SK-N-SH treated with all-trans-retinoic acid at 6 μM for 48 hours (cell line): ENCODE data around the gene NT5C.

ENCODE experiments used
- ATAC-seq: fragments of 200-7000 bp; cut with Tn5 transposase; 3 replicates; pipeline ENCODE4 v1.9.1; 2020; ENCODE audit warnings: mild to moderate bottlenecking, moderate library complexity
- ARNTL ChIP-seq: fragments of 450-650 bp; formaldehyde crosslinking; IDR thresholded peaks from 2 replicates; pipeline ENCODE4 v1.5.0; 2020; ENCODE audit warnings: low read depth, mild to moderate bottlenecking, moderate library complexity, borderline replicate concordance
- BACH2 ChIP-seq: fragments of 250-450 bp; sonication (Bioruptor Pico); IDR thresholded peaks from 2 replicates; pipeline ENCODE4 v1.9.0; 2021; ENCODE audit warnings: mild to moderate bottlenecking, borderline replicate concordance
- GLIS3 ChIP-seq: fragments of 250-450 bp; sonication (Bioruptor Pico); IDR thresholded peaks from 2 replicates; pipeline ENCODE4 v1.5.0; 2020; ENCODE audit warnings: mild to moderate bottlenecking, moderate library complexity
- ISL1 ChIP-seq: fragments of 250-450 bp; sonication (Bioruptor Pico); IDR thresholded peaks from 2 replicates; pipeline ENCODE4 v2.1.2; 2022; ENCODE audit warnings: mild to moderate bottlenecking, moderate library complexity
- OSR1 ChIP-seq: fragments of 250-450 bp; sonication (Bioruptor Pico); IDR thresholded peaks from 2 replicates; pipeline ENCODE4 v1.8.0; 2022; ENCODE audit warnings: moderate library complexity, mild to moderate bottlenecking, inconsistent platforms
- PPARA ChIP-seq: fragments of 250-450 bp; sonication (Bioruptor Pico); IDR thresholded peaks from 2 replicates; pipeline ENCODE4 v1.5.0; 2020; ENCODE audit warnings: mild to moderate bottlenecking, borderline replicate concordance
- RARB ChIP-seq: fragments of 250-450 bp; sonication (Bioruptor Pico); IDR thresholded peaks from 2 replicates; pipeline ENCODE4 v1.8.0; 2021; ENCODE audit warnings: mild to moderate bottlenecking, moderate library complexity
- SNAI2 ChIP-seq: fragments of 250-450 bp; sonication (Bioruptor Pico); IDR thresholded peaks from 2 replicates; pipeline ENCODE4 v1.5.0; 2020; ENCODE audit warnings: mild to moderate bottlenecking, moderate library complexity
- TCF4 ChIP-seq: fragments of 250-450 bp; sonication (Bioruptor Pico); IDR thresholded peaks from 2 replicates; pipeline ENCODE4 v1.8.0; 2021; ENCODE audit warnings: mild to moderate bottlenecking, moderate library complexity, borderline replicate concordance
- TOX ChIP-seq: fragments of 250-450 bp; sonication (Bioruptor Pico); IDR thresholded peaks from 2 replicates; pipeline ENCODE4 v1.8.0; 2021; ENCODE audit warnings: mild to moderate bottlenecking, moderate library complexity, borderline replicate concordance
- ZC3H10 ChIP-seq: fragments of 250-450 bp; sonication (Bioruptor Pico); IDR thresholded peaks from 2 replicates; pipeline ENCODE4 v1.5.1; 2021; ENCODE audit warnings: mild to moderate bottlenecking, moderate library complexity
- ZFP3 ChIP-seq: fragments of 250-450 bp; sonication (Bioruptor Pico); IDR thresholded peaks from 2 replicates; pipeline ENCODE4 v1.5.0; 2020; ENCODE audit warnings: mild to moderate bottlenecking, moderate library complexity
- ZFP30 ChIP-seq: fragments of 450-650 bp; formaldehyde crosslinking; IDR thresholded peaks from 2 replicates; pipeline ENCODE4 v1.5.0; 2022; ENCODE audit warnings: mild to moderate bottlenecking, moderate library complexity
- ZNF565 ChIP-seq: fragments of 450-650 bp; formaldehyde crosslinking; conservative IDR thresholded peaks from 2 replicates; pipeline ENCODE4 v1.5.0; 2020; ENCODE audit warnings: low read depth, mild to moderate bottlenecking, moderate library complexity
- ZNF70 ChIP-seq: fragments of 450-650 bp; formaldehyde crosslinking; IDR thresholded peaks from 2 replicates; pipeline ENCODE4 v1.5.0; 2020; ENCODE audit warnings: mild to moderate bottlenecking, moderate library complexity
- TF ChIP-seq, protein P1 (sequence below): fragments of 250-450 bp; sonication (Bioruptor Pico); IDR thresholded peaks from 2 replicates; pipeline ENCODE4 v1.5.1; 2021; ENCODE audit warnings: mild to moderate bottlenecking, moderate library complexity
- TF ChIP-seq, protein P2 (sequence below): fragments of 250-450 bp; sonication (Bioruptor Pico); IDR thresholded peaks from 2 replicates; pipeline ENCODE4 v1.8.0; 2020; ENCODE audit warnings: mild to moderate bottlenecking, moderate library complexity, borderline replicate concordance

The NT5C gene

DNA sequence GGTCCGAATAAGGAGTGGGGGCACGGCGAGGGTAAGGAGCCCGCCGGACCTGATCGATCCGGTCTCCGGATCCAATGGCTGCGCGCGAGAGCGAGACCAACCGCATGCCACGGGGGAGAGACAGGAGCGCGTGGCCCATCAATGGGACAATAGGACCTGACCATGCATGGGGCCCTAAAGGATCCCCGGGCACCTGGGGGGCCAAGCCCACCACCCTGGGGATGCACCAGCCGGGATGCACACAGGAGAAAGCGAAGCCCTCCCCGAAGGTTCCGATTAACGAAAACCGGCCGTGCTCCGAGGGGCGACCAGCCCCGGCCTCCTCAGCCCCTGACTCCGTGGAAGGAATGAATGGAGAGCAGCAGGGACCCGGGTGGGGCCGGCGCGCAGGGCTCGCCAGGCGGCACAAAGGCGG, 22.2 kb upstream of the NT5C start:
- peak; percentile 9 for ATAC-seq
- TF ChIP-seq ZC3H10 (CRISPR knock-in tag): no peak
- TF ChIP-seq, protein P1, sequence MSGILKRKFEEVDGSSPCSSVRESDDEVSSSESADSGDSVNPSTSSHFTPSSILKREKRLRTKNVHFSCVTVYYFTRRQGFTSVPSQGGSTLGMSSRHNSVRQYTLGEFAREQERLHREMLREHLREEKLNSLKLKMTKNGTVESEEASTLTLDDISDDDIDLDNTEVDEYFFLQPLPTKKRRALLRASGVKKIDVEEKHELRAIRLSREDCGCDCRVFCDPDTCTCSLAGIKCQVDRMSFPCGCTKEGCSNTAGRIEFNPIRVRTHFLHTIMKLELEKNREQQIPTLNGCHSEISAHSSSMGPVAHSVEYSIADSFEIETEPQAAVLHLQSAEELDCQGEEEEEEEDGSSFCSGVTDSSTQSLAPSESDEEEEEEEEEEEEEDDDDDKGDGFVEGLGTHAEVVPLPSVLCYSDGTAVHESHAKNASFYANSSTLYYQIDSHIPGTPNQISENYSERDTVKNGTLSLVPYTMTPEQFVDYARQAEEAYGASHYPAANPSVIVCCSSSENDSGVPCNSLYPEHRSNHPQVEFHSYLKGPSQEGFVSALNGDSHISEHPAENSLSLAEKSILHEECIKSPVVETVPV: peak; percentile 47; the same call in 1 of the 2 replicates

DNA sequence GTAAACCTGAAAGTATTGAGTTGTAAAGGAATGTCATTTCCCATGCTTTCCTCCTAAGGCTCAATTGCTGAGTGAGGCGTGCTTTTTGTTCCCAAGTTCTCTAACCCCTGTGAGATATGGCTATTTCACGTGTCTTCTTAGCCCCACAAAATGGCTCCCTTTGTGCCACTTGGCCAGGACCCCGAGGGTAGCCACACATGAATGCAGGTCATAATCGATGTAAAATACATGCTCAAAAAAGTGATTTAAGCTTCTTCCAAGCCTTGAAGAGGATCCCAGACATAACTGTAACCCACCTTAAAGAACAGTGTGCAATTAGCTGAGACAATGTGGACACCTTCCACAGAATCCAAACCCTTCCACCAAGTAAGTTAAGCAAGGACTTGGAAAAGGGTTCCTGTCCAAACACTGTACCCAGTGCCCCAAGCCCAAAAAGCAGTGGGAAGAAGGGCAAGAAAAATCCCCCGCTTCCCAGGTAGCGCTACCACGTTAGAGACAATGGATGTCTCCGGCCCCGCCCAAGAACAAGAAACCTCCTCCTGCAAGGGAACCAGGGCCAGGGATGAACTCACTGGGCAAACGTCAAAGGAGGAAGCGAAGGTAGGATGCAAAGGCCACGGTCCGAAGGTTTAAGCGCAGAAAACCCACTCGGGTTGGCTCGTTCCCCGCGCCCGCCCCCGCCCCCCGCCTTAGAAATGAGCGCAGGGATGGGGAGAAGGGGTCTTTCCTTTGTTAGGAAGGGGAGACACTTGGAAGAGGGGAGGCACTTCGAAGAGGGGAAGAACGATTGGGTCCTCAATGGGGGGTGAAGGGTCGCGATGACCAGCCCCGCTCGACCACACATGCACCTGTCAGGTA, 21.6 kb upstream of the NT5C start:
- ATAC-seq: peak; percentile 57
- TF ChIP-seq ZC3H10 (CRISPR knock-in tag) (no peak), SNAI2 (CRISPR knock-in tag) (0 out of 2 replicates have a peak, but pooled peaks have one; percentile 12), TOX (CRISPR knock-in tag) (no peak)
- TF ChIP-seq, protein P1: no peak
- TF ChIP-seq, protein P2, sequence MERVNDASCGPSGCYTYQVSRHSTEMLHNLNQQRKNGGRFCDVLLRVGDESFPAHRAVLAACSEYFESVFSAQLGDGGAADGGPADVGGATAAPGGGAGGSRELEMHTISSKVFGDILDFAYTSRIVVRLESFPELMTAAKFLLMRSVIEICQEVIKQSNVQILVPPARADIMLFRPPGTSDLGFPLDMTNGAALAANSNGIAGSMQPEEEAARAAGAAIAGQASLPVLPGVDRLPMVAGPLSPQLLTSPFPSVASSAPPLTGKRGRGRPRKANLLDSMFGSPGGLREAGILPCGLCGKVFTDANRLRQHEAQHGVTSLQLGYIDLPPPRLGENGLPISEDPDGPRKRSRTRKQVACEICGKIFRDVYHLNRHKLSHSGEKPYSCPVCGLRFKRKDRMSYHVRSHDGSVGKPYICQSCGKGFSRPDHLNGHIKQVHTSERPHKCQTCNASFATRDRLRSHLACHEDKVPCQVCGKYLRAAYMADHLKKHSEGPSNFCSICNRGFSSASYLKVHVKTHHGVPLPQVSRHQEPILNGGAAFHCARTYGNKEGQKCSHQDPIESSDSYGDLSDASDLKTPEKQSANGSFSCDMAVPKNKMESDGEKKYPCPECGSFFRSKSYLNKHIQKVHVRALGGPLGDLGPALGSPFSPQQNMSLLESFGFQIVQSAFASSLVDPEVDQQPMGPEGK (CRISPR knock-in tag): 0 out of 2 replicates have a peak, but pooled peaks have one; percentile 33

DNA sequence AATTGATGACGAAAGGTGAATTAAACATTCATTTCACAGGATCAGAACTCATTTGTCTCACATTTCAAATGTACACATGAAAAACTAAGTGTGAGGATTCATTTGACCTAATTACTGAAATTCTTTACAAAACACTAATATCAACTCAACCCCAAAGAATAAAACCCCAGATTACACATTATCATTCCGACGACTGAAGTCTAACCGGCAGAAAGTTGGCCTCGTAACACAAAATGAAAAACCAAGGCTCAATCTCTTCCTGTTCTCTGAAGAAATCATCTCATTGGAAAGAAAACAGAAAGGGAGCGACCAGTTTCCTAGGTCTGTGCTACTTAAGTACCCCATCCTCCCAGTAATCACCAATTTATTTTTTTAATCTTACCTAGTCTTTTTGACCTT, 21.0 kb upstream of the NT5C start:
- no peak for ATAC-seq
- TF ChIP-seq BACH2 (CRISPR knock-in tag) (no peak), ZNF565 (CRISPR knock-in tag) (no peak)

DNA sequence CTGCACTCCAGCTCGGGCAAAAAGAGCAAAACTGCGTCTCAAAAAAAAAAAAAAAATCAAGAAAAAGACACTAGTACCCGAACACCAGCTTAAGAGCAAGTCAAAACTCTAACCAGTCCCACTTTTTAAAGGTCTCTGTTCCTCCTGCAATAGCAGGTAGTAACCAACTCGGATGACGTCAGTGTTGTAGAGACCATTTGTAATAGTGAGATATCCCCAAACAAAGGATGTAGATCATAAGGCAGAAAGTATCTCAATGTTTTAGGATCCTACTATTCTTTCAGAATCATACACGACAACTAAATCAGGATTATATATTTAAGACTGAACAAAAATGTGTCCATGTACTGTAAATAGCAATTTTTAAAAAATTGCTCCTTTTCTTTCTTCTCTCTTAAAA, 20.4 kb upstream of the NT5C start:
- no peak for ATAC-seq

DNA sequence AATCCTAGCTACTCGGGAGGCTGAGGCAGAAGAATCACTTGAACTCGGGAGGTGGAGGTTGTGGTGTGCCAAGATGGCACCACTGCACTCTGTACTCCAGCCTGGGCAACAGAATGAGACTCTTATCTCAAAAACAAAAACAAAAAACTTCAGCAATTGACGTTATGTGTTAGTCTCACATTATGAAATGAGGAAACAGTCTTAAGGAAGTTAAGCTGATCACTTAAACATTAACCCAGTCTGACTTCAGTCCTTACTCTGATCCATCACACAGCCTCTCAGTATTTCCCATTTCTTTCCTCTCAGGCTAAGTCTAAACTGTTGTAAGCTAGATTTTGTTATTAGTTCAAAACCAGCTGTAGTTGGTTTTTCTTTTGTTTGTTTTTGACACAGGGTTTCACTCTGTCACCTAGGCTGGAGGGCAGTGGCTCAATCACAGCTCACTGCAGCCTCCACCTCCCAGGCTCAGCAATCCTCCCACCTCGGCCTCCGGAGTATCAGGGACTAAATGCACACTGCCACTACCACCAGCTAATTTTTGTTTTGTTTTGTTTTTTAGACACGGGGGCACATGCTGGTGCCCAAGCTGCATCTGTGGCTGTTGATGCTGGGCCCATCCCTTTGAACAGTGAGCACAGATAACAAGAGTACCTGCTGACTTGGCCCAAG, 16.5 kb upstream of the NT5C start:
- ATAC-seq: no peak
- TF ChIP-seq ZFP3: no peak
- no peak for TF ChIP-seq ZC3H10 (CRISPR knock-in tag)
- no peak for TF ChIP-seq GLIS3 (CRISPR knock-in tag)
- TF ChIP-seq SNAI2 (CRISPR knock-in tag): no peak
- TF ChIP-seq, protein P1: no peak
- TF ChIP-seq TOX (CRISPR knock-in tag): no peak
- no peak for TF ChIP-seq ZFP30 (CRISPR knock-in tag)
- no peak for TF ChIP-seq ISL1 (CRISPR knock-in tag)
- TF ChIP-seq ZNF70 (CRISPR knock-in tag): no peak
- no peak for TF ChIP-seq ARNTL (CRISPR knock-in tag)
- TF ChIP-seq RARB (CRISPR knock-in tag): no peak
- no peak for TF ChIP-seq TCF4 (CRISPR knock-in tag)
- TF ChIP-seq PPARA (CRISPR knock-in tag): no peak
- TF ChIP-seq, protein P2 (CRISPR knock-in tag): no peak
- no peak for TF ChIP-seq ZNF565 (CRISPR knock-in tag)
- no peak for TF ChIP-seq OSR1 (CRISPR knock-in tag)

More for the DNA sequence above, 20.4 kb upstream of the NT5C start:
- TF ChIP-seq PPARA (CRISPR knock-in tag) (0 out of 2 replicates have a peak, but pooled peaks have one; percentile 45), RARB (CRISPR knock-in tag) (no peak), ZNF70 (CRISPR knock-in tag) (0 out of 2 replicates have a peak, but pooled peaks have one; percentile 15), ISL1 (CRISPR knock-in tag) (no peak)
- TF ChIP-seq, protein P1: no peak
- TF ChIP-seq, all 23 proteins: peak for 2
